IPS DF 4.7 (cell line): ENCODE results near the gene UBL7.
"Not testable (repeated sequence)": the region's sequence is repeated elsewhere in the genome, so short reads cannot be mapped to it uniquely, and the experiment has no call there.

Experiments
- DNase-seq: peaks from one replicate; pipeline ENCODE4 v3.0.0-alpha.2; 2013; ENCODE audit warnings: low spot score; ENCODE audit errors: extremely low read depth

The UBL7 gene, protein sequence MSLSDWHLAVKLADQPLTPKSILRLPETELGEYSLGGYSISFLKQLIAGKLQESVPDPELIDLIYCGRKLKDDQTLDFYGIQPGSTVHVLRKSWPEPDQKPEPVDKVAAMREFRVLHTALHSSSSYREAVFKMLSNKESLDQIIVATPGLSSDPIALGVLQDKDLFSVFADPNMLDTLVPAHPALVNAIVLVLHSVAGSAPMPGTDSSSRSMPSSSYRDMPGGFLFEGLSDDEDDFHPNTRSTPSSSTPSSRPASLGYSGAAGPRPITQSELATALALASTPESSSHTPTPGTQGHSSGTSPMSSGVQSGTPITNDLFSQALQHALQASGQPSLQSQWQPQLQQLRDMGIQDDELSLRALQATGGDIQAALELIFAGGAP

DNA sequence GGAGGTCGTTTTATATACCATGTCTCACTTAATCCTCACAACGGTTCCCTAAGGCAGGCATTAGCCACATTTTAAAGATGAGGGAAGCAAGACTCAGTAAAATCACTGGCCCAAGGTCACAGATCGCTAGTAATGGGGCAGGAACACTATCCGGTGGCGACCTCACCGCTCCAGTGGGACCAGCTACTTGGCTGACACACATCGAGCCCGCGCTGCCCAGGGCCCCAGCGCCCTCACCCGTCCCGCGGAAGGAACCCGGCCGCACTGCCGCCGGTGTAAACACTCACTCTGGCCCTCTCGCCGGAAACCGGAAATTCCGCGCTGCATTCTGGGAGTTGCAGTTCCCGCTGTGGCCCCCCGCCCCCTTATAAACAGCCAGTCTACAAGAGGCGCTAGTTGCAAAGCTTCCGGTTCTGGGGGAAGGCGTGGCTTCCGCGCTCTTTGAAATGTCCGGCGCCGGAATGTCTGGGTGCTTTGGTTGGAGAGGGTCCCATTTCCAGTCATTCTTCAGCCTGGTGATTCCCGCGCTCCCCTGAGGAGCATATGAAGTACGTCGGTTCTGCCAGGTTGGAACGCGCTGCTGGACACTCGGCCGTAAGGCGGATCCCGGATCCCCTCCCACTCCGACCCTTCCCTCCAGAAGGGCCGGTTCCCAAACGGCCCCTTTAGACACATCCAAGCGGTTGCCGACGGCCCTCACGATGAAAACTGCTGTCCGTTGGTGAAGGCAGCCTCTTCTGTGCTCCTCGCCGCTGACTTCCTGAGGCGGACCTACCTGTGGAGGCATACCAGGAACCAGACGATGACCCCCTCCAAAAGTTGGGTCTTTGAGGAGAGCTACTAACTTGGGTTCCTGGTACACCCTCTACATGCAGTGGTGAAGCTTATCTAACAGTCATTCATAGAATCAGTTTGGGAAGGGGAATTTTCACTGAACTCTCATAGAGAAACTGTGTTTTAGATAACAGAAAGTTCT, at the start of gene UBL7:
Gene UBL7 (minus strand): TSS at position 290 of the 976 bp plus-strand sequence. CDS start 2,293 bp downstream, outside the sequence.
- peak; percentile 82 for DNase-seq

DNA sequence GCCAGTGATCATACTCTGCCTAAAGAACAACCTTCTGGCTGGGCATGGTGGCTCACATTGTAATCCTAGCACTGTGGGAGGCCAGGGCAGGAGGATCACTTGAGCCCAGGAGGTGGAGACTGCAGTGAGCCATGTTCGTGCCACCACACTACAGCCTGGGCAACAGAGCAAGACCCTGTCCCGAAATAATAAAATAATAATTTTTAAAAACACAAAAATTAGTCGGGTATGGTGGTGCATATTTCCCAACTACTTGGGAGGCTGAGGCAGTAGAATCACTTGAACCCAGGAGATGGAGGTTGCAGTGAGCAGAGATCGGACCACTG, 45.5 kb upstream of the UBL7 start:
- DNase-seq, result no peak

DNA sequence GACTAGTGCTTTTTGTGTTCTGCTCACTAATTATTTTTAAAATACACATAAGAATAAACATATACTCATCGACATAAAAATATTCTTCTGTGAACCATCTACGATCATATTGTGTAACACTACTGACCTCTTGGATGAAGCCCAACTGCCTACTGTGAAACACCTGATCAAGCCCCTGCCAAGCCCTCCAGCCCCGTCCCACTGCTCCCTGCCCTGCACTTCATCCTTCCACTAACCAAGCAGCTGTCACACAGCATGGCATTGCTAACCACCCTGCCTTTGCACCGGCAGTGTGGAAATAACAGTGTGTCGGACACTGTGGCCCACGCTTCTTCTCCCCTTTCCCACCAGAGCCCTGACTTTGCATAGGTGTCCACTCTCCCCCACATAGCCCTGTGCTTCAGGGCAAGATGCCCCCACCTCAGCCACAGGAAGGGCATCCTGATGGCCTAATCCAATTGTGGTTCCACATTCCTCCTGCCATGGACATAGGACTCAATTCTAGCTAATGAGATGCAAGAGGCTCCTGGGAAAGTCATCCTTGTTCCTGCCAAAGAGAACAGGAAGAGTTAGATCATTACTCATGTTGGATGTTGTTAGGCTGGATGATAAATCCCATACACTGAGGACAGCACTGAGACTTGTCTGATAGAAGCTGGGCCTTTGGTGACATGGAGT, 45.0 kb upstream of the UBL7 start:
- DNase-seq, result no peak

DNA sequence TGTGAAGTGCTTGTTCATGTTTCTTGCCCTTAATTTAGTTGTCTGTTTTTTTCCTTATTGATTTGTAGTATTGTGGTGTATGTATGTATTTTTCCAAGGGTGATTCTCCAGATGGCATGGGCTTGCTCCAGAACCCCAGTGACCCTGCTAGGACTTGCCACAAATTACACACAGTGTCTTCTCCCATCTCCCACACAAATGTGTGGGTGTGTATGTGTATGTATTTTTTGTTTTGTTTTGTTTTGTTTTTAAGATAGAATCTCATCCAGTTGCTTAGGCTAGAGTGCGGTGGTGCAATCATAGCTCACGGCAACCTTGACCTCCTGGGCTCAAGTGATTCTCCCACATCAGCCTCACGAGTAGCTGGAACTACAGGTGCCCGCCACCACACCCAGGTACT, 43.9 kb upstream of the UBL7 start:
- no peak for DNase-seq

DNA sequence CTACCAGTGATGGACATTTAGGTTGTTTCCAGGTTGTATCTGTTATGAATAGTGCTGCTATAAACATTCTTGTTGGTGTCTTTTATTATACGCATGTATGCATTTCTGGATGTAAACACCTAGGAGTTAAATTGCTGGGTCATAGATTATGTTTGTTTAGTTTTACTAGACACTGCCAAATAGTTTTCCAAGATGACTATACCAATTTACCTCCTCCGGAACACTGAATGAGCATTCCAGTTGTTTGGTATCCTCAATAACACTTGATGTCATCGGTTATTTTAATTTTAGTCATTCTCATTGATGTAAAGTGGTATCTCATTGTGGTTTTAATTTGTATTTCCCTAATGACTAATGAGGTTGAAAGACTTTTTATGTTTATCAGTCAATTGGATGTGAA, 43.5 kb upstream of the UBL7 start:
- no peak for DNase-seq

DNA sequence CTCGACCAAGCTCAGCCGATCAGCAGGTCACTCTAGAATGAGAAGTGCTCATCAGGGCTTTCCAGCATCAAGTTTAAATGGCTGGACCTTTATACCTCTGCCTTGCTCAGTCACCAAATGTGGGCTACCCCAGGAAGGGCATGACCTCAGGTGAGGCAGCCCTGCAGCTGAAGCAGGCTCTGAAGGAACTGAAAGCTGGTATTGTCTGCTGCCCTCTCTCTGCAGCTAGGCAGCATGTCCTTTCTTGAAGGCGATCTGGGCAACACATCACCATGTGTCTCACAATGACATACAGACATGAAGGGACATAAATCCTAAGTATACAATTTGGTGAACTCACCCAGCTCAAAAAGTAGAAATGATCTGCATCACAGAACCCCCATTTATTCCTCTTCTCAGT, 41.3 kb upstream of the UBL7 start:
- no peak for DNase-seq

DNA sequence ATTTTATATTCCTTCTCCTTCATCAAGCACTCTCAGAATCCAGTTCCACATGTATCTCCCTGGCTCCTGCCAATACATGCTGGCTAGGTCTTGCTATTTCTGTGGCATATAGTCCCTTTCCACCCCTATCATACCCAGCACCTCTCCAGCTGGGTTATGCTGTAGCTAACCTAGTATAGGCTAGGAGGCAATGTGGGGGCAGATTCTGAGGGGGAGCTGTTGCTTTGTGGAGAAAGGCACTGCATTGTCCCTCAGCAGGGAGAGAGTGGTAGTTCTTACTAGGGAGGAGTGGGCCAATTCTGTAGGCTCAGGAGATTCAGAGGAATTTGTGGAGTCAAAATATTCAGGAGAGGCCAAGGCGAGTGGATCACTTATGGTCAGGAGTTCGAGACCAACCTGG, 39.4 kb upstream of the UBL7 start:
- no peak for DNase-seq

DNA sequence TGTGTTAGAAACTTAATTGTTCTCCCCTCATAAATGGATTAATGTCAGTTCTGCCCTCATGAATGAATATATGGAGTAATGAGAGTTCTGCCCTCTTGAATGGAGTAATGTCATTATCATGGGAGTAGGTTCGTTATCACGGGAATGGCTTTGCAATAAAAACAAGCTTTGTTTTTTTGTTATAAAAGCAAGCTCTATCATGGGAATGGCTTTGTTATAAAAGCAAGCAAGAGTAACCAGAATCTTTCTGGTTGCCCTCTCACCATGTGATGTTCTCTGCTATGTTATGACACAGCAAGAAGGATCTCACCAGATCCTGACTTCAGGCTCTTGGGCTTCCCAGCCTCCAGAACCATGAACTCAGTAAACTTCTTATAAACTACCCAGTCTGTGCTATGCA, 38.4 kb upstream of the UBL7 start:
- no peak for DNase-seq

DNA sequence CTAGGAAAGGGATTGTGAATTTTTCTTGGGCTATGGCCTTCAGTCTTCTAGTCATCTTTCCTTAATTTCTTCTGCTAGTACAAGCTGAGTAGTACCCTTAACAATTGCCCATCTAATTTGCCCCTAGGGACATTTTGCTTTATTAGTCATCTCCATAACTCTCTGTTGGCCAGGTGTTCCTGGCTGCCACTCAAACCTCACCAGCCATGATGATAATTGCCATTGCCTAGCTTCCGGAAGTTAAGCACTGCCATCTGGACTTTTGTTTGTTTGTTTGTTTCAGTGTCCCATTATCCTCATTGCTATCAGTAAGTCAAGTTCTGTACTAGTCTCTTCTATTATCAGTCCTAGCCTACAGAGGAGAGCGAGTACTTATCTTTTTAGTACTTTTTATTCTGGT, 36.6 kb upstream of the UBL7 start:
- DNase-seq, result no peak

DNA sequence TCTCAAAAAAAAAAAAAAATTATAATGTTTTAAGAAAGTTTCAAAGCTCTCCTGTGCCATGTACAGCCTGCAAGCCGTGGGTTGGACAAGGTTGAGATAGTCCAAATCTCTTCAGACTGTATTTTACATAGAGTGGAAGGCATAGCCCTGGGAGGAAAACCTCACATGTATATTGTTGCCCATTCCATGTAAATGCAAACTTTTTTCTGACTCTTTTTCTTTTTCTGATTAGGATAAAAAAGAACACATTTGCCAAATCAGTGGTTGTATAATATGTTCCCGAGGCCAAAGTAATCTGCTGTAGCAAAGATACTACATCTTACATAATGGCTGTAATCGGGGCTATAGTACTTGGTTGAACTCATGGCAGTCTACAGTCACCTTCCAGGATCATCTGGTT, 35.7 kb upstream of the UBL7 start:
- DNase-seq, result no peak

DNA sequence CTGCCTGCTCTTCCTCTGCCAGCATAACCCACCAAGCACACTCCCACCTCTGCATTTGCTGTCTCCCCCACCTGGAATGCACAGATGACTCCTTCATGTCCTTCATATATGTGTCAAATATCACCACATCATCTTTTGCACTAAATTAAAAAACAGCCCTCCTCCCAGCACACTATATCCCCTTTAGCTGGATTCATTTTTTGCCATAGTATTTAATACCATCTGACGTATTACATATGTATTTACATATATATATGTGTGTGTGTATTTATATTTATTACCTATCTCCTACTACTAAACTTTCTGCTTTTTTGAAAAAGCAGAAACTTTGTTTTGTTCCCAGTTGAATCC, 29.4 kb upstream of the UBL7 start:
- DNase-seq, result no peak

DNA sequence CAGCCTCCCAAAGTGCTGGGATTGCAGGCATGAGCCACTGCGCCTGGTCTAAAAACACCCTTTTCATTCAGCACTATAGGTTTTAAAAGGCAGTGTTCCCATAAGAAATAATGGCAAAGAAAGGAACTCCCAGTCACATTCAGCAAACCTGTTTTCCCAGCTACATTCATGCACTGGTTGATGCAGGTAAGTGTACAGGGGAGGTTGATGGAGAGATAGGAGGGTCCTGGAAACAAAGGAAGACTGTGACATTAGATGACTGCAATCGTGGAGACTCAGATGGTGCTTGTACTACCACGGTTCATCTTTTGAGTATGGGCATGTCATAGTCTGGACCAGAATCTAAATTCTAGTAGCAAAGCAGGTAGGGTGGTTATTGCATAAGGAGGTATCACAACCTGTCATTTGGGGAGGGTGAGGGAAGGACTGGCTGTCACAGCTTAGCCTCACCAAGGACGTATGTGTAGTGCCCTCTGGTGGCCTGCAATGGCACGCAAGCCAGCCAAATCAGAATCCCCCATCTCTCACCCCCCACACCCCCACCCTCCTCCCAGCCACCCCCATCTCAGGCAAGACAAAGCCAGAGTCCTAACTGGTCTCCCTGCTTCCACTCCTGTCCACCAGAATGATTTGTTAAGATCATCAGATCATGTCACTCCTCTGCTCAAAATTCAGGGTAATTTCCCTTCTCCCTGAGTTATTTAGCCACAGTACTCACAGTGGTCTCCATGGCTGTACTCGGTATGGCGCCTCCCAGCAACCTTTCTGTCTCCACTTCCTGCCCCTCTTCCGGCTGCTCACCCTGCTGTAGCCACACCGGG, 28.8 kb upstream of the UBL7 start:
- peak; percentile 60 for DNase-seq

DNA sequence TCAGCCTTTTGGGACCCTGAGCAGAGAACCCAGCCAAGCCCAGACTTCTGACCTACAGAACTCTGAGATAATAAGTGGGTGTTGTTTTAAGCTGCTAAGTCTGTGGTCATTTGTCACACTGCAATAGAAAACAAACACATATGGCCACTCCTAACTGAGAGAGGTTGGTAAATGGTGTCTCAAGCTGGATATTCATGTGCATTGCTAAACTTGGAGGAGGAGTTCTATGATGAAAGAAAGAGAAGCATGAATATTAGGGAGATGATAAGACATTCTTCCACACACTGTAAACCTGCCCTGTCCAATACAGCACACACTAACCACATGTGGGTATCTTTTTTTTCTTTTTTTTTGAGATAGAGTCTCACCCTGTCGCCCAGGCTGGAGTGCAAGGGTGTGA, 27.8 kb upstream of the UBL7 start:
- no peak for DNase-seq

DNA sequence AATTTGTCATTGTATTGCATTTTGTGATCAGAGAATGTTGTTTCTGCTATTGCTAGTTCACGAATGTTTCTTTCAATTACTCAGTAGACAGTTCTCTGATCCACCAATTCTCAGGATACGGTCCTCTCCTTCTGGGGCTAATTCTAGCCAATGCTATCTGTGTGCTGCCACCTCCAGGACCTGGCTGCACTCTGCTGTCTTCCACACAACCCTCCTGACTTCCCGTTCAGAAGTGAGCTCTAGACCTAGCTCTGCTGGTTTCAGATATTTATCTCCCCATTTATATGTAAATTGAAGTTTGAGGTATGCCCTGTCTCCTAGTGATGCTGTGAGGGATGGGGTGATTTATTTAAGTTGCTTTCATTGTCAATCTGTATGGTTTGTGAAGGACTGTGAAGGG, 21.7 kb upstream of the UBL7 start:
- no peak for DNase-seq

DNA sequence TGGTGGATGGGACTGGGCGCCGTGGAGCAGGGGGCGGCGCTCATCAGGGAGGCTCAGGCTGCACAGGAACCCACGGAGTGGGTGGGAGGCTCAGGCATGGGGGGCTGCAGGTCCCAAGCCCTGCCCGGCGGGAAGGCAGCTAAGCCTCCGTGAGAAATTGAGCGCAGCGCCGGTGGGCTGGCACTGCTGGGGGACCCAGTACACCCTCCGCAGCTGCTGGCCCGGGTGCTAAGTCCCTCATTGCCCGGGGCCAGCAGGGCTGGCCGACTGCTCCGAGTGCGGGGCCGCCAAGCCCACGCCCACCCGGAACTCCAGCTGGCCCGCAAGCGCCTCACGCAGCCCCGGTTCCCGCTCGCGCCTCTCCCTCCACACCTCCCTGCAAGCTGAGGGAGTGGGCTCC, 19.4 kb upstream of the UBL7 start:
- DNase-seq, result not testable (repeated sequence)

DNA sequence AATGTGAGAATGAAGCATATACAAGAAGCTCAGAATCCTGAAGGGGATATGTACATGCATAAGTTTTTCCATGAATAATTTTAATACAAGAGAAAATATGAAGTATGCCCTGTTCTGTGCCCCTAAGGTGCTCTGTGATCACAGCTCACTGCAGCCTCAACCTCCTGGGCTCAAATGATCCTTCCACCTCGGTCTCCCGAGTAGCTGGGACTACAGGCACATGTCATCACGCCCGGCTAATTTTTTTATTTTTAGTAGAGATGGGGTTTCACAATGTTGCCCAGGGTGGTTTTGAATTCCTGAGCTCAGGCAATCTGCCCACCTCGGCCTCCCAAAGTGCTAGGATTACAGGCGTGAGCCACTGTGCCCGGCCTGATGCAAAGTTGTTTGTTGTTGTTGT, 10.7 kb upstream of the UBL7 start:
- DNase-seq, result not testable (repeated sequence)

DNA sequence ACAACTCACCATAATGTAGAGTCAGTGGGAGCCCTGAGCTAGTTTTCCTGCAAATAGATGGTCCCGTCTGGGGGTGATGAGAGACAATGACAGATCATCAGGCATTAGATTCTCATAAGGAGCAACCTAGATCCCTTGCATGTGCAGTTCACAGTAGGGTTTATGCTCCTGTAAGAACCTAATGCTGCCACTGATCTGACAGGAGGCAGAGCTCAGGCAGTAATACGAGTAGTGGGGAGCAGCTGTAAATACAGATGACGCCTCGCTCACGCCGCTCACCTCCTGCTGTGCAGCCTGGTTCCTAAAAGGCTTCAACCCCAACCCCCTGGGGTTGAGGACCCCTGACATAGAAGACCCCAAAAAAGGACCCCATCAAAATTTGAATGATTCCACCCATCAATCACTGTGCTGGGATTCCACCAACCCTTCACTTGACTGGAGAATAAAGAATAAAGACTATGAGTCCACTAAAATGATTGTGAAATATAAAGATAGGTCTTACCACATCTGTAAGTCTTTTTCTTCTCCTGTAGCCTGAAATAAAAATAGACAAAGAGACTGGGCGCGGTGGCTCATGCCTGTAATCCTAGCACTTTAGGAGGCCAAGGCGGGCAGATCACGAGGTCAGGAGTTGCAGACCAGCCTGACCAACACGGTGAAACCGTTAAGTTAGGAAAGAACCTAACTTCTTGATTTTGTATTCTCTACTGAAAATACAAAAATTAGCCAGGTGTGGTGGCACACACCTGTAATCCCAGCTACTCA, 9.9 kb upstream of the UBL7 start:
- no peak for DNase-seq

DNA sequence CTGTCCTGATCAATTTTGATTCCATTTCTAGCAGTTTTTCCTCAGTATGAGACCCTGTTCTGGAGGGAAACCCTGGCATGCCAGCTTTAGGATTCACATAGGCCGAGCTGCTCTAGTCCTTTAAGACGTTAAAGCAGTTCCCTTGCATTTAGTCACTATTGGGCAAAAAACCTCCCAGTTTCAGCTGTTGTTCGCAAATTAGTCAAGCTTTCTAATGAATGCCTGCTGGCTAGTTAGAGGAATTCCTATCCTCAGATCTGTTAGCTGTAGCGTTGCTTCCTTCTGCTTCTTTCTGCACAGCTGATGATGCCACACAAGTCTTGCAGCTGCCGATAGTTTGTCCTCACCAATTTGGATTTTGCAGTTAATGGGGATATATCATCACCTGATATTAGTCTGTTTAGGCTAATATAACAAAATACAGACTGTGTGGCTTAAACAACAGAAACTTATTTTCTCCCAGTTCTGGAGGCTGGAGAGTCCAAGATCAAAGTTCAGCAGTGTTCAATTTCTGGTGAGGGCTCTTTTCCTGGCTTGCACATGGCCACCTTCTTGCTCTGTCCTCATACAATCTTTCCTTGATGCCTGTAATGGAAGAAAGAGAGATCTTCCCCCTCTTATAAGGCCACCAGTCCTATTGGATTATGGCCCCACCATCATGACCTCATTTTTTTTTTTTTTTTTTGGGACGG, 7.5 kb upstream of the UBL7 start:
- no peak for DNase-seq

DNA sequence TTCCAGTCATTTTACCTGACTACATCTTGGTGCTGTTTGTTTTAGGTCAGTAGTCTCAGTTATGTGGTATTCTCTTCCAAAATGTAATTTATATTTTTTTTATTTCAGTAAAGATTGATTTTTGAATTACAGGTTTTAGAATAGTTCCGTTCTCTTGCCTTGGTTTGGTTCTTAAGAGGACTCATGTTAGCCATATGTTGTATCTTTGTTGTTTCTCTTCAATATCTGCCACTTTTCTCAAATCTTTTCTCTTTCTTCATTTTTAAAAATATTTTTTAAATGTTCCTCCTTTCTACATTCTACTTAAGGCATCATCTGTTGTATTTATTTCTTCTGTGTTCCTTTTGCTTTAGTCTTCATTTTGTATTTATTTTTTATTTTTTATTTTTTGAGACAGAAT, 5.6 kb upstream of the UBL7 start:
- DNase-seq, result no peak

DNA sequence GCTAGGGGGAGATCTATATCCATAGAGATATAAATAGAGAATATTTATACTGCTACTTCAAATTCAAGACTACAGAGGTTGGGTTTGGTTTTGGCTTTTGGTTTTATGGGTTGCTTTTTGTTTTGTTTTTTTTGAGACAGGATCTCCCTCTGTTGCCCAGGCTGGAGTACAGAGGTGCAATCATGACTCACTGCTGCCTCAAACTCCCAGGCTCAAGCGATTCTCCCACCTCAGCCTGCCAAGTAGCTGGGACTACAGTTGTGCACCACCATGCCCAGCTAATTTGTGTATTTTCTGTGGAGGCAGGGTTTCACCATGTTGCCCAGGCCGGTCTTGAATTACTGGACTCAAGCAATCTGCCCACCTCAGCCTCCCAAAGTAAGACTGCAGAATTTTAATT, 3.9 kb upstream of the UBL7 start:
- DNase-seq, result no peak
